K562 (cell line): Measurements from ENCODE around the gene POMT1. TPM values are rescaled to one million over a fixed set of nuclear protein-coding genes. Genes with fewer than 3 reads are reported as not detected.
A peak's percentile ranks its signal among the peaks of the same experiment; 100 is the strongest.

ENCODE experiments used
- BHLHE40 ChIP-seq: IDR thresholded peaks from 2 replicates; pipeline ENCODE4 v1.6.1; 2011; ENCODE audit warnings: low read length, improper control_type of control experiment
- HCFC1 ChIP-seq: IDR thresholded peaks from 2 replicates; pipeline ENCODE4 v1.6.1; 2012; ENCODE audit warnings: low read depth, low read length, improper control_type of control experiment
- HDAC3 ChIP-seq: fragments of 450-650 bp; IDR thresholded peaks from 2 replicates; pipeline ENCODE4 v1.6.1; 2018; ENCODE audit warnings: borderline replicate concordance, mild to moderate bottlenecking, moderate library complexity; ENCODE audit not compliant: partially characterized antibody
- JUNB ChIP-seq: fragments of 450-650 bp; formaldehyde crosslinking; conservative IDR thresholded peaks from 2 replicates; pipeline ENCODE4 v1.4.0; 2020; ENCODE audit warnings: mild to moderate bottlenecking
- MCM7 ChIP-seq, 2 experiments: fragments of 450-650 bp; IDR thresholded peaks; 2 replicates each; pipeline ENCODE4 v1.6.1; 2016 to 2018
- MNT ChIP-seq, 2 experiments: fragments of 450-650 bp; conservative IDR thresholded peaks; 2 replicates each; pipeline ENCODE4 v1.6.1; 2017; ENCODE audit warnings: mild to moderate bottlenecking in 2 of 2, moderate library complexity in 2 of 2
- MYC ChIP-seq, 2 experiments: fragments of 250-450 bp in 1 of 2; sonication (Bioruptor Pico) in 1 of 2; IDR thresholded peaks; 2 replicates each; pipeline versions ENCODE4 v1.5.1 to v1.6.1; 2012 to 2021; ENCODE audit warnings: low read depth in 2 of 2, borderline replicate concordance in 1 of 2, improper control_type of control experiment in 1 of 2, low read length in 1 of 2, mild to moderate bottlenecking in 1 of 2, moderate library complexity in 1 of 2
- RUNX1 ChIP-seq: sonication (generic); IDR thresholded peaks from 2 replicates; pipeline ENCODE4 v1.6.1; 2016; ENCODE audit warnings: antibody characterized with exemption, low read depth
- UBTF ChIP-seq, 2 experiments: IDR thresholded peaks; 2 replicates each; pipeline ENCODE4 v1.6.1; 2012; ENCODE audit warnings: improper control_type of control experiment in 2 of 2, low read depth in 2 of 2, low read length in 2 of 2, borderline replicate concordance in 1 of 2
- ZBTB17 ChIP-seq: fragments of 450-650 bp; formaldehyde crosslinking; IDR thresholded peaks from 2 replicates; pipeline ENCODE4 v1.4.0; 2020; ENCODE audit warnings: mild to moderate bottlenecking
- ZBTB7A ChIP-seq: IDR thresholded peaks from 2 replicates; pipeline ENCODE4 v1.6.1; 2011; ENCODE audit warnings: low read depth, mild to moderate bottlenecking, low read length, moderate library complexity, borderline replicate concordance; ENCODE audit not compliant: control insufficient read depth
- ZHX1 ChIP-seq: fragments of 150-350 bp; conservative IDR thresholded peaks from 2 replicates; pipeline ENCODE4 v1.6.1; 2014; ENCODE audit warnings: low read length
- ZNF316 ChIP-seq: fragments of 450-650 bp; IDR thresholded peaks from 2 replicates; pipeline ENCODE4 v1.6.1; 2016
- polyA plus RNA-seq, 8 experiments: library from polyadenylated mRNA; depleted of rRNA in 4 of 8; stranded (reverse) in 5 of 8; unstranded in 3 of 8; fragments of >200 nt; fragmentation: Nextera tagmentation in 2 of 8; fragmentation: Illumina TruSeq in 1 of 8; extraction: Ambion mirVana in 2 of 8; extraction: Trizol in 1 of 8; gene quantifications; 2 replicates each; pipeline versions ENCODE4 v1.2.1 to v1.2.3, GENCODE V29; 2011 to 2014; ENCODE audit warnings: inconsistent platforms in 1 of 8, missing spikeins in 1 of 8
- total RNA-seq, 7 experiments: library from RNA; depleted of rRNA in 6 of 7; stranded (reverse); fragments of >200 nt in 6 of 7; fragmentation: Illumina TruSeq in 2 of 7; extraction: Trizol in 2 of 7; gene quantifications; 2 replicates each; pipeline versions ENCODE4 v1.2.1 to v1.2.3, GENCODE V29; 2011 to 2021; ENCODE audit warnings: low replicate concordance in 1 of 7
- TF ChIP-seq, protein P1 (sequence below): IDR thresholded peaks from 2 replicates; pipeline ENCODE4 v1.6.1; 2014; ENCODE audit warnings: antibody characterized with exemption
- TF ChIP-seq, protein P2 (sequence below): fragments of 450-650 bp; formaldehyde crosslinking; IDR thresholded peaks from 2 replicates; pipeline ENCODE4 v1.4.0; 2020; ENCODE audit warnings: mild to moderate bottlenecking, moderate library complexity
- TF ChIP-seq, protein P3 (sequence below): fragments of 250-450 bp; sonication (Bioruptor Pico); IDR thresholded peaks from 2 replicates; pipeline ENCODE4 v1.9.0; 2021; ENCODE audit warnings: mild to moderate bottlenecking

Gene POMT1
- total and polyA plus RNA-seq, 9 of the 15 experiments (the other 6 are each of a cell fraction or from before 2014, with no cell fraction given) = 1.8 to 23.5 (median 14.6) TPM

DNA sequence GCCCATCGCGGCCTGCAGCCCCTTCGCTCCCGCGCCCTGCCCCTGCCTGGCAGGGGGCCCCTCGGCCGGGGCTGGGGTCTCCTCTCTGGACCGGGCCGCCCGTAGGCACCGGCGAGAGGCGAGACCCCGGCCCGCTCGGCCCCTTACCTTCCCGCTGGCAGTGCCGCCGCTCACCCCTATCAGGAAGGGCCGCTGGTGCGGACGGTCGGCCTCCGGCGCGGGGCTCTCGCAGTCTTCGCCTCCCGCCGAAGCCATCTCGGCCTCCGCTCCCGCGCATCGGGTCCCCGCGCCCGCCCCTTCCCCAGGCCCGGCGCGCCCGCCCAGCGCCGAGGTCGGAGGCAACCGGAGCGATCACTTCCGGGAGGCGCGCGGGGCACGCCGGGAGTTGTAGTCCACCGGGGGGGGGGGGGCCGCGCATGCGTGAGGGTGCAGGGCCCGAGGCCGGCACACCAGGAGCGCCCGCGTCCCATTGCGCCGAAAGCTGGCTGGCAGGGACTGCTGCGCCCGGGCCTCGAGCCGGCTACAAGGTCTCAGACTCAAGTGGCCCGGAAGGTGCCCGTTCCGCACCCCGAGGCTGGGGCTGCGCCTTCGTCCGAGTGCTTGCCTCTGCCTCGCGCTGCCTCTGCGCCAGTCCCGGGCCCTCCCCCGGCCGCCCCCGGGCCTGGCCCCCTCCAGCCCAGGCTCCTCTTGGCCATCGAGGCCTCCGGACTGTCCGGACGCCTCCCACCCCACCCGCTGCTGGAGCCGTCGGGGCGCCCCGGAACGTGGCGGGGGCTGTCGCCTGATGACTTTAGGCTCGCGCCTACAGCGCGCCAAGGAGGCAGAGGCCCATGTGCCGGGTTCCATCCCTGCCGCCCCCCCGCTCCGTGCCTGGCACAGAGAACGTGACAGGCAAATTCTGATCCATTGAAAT lies 28.5 kb downstream of the POMT1 start, which contains the start of gene UCK1 (continued):
- no peak for TF ChIP-seq ZNF316
- no peak for TF ChIP-seq MCM7 (IDR thresholded peaks at IDR 0.05)
- no peak for TF ChIP-seq JUNB (CRISPR knock-in tag)
- no peak for TF ChIP-seq BHLHE40
- TF ChIP-seq ZHX1 = no peak
- no peak for TF ChIP-seq HDAC3
- TF ChIP-seq MYC (IDR thresholded peaks at IDR 0.05; ENCODE audit: low read depth, low read length) = peak; percentile 34; the same call in 1 of the 2 replicates
- TF ChIP-seq MYC (CRISPR knock-in tag; IDR thresholded peaks at IDR 0.05; ENCODE audit: borderline replicate concordance, low read depth) = no peak
- TF ChIP-seq ZBTB17 (CRISPR knock-in tag) = no peak
- no peak for TF ChIP-seq RUNX1
- no peak for TF ChIP-seq UBTF (IDR thresholded peaks at IDR 0.05; ENCODE audit: borderline replicate concordance in 1 of 2, low read depth in 2 of 2, low read length in 2 of 2)
- TF ChIP-seq MNT (conservative IDR thresholded peaks at IDR 0.05) = peak in 1 of 2 experiments; percentile 55; a peak in 2 of 4 replicates
- TF ChIP-seq, protein P1, sequence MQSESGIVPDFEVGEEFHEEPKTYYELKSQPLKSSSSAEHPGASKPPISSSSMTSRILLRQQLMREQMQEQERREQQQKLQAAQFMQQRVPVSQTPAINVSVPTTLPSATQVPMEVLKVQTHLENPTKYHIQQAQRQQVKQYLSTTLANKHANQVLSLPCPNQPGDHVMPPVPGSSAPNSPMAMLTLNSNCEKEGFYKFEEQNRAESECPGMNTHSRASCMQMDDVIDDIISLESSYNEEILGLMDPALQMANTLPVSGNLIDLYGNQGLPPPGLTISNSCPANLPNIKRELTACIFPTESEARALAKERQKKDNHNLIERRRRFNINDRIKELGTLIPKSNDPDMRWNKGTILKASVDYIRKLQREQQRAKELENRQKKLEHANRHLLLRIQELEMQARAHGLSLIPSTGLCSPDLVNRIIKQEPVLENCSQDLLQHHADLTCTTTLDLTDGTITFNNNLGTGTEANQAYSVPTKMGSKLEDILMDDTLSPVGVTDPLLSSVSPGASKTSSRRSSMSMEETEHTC = no peak
- peak; percentile 79 for TF ChIP-seq ZBTB7A
- TF ChIP-seq, protein P2, sequence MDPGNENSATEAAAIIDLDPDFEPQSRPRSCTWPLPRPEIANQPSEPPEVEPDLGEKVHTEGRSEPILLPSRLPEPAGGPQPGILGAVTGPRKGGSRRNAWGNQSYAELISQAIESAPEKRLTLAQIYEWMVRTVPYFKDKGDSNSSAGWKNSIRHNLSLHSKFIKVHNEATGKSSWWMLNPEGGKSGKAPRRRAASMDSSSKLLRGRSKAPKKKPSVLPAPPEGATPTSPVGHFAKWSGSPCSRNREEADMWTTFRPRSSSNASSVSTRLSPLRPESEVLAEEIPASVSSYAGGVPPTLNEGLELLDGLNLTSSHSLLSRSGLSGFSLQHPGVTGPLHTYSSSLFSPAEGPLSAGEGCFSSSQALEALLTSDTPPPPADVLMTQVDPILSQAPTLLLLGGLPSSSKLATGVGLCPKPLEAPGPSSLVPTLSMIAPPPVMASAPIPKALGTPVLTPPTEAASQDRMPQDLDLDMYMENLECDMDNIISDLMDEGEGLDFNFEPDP (CRISPR knock-in tag) = no peak
- peak; percentile 94 for TF ChIP-seq HCFC1
- TF ChIP-seq, protein P3, sequence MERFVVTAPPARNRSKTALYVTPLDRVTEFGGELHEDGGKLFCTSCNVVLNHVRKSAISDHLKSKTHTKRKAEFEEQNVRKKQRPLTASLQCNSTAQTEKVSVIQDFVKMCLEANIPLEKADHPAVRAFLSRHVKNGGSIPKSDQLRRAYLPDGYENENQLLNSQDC (CRISPR knock-in tag) = no peak
